Fibroblast of lung (primary cell): Measurements from ENCODE around the gene UBB.

Experiments used
- CTCF ChIP-seq, 2 donors: IDR thresholded peaks in 1 of 2; conservative IDR thresholded peaks in 1 of 2; 1 replicate in 1 of 2; 2 replicates in 1 of 2; pipeline ENCODE4 v1.5.1; 2011 to 2012; ENCODE audit warnings: low read length in 2 of 2, control low read depth in 1 of 2, inconsistent platforms in 1 of 2, low read depth in 1 of 2, mild to moderate bottlenecking in 1 of 2
- EZH2 ChIP-seq: IDR thresholded peaks from 2 replicates; pipeline ENCODE4 v1.5.1; 2012; ENCODE audit warnings: low read length, control low read depth, mild to moderate bottlenecking; ENCODE audit errors: missing control alignments

- TF ChIP-seq CTCF (conservative IDR thresholded peaks at IDR 0.05 in 1 of 2, IDR thresholded peaks at IDR 0.05 in 1 of 2; ENCODE audit: low read depth in 1 of 2, low read length in 2 of 2), result no peak
- TF ChIP-seq EZH2, result no peak
Measured at GRCh38 chr17:16342979-16343378, 37.9 kb upstream of the UBB start.
